Measurements from ENCODE around the gene CNOT8. TPM values are rescaled to one million over a fixed set of nuclear protein-coding genes. Genes with fewer than 3 reads are reported as not detected.

Gene CNOT8
- total and polyA plus RNA-seq, 9 of the 15 experiments (the other 6 are each of a cell fraction or from before 2014, with no cell fraction given) = 15.2 to 68.9 (median 52.1) TPM

DNA sequence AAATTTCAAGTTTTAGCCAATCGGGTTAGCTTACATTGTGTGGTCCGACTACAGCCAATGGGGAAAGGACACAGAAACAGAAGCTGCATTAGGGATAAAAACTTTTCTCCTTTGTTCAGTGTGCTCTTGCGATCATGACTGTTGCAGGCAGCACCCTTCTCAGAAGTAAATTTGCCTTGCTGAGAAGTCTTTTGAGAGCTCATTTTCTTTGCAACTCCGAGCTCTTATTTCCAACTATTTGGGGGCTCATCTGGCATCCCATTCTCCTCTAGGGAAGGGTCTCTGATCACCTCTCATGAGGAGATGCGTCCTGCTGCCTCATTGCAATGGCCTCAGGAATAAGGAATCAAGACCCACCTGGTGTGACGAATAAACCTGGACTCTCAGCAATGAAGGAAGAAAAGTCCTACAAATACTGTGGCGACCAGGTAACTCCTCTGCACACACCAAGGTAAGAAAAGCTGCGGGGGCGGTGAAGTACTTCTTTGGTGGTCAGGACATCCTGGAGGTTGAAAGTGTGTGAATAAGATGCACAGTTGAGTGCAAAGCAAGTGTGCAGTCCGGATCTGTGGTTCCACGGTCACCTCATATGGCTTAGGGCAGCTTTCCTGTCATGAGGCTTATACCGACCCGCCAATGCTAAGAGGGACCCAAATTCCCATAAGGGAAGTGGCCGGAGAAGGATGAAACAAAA lies 20.4 kb downstream of the CNOT8 start (continued):
- TF ChIP-seq E4F1 (CRISPR knock-in tag; IDR thresholded peaks at IDR 0.05; ENCODE audit: borderline replicate concordance) (no peak), ZNF584 (CRISPR knock-in tag; IDR thresholded peaks at IDR 0.05; ENCODE audit: low read depth) (no peak), PHB (CRISPR knock-in tag; IDR thresholded peaks at IDR 0.05) (no peak), ESRRB (CRISPR knock-in tag; IDR thresholded peaks at IDR 0.05; ENCODE audit: borderline replicate concordance) (no peak), ZNF253 (CRISPR knock-in tag; conservative IDR thresholded peaks at IDR 0.05) (no peak), ZNF263 (CRISPR knock-in tag; IDR thresholded peaks at IDR 0.05; ENCODE audit: borderline replicate concordance) (no peak), ATF6 (CRISPR knock-in tag; IDR thresholded peaks at IDR 0.05) (no peak), CBX3 (IDR thresholded peaks at IDR 0.05; ENCODE audit: borderline replicate concordance in 1 of 2, low read length in 2 of 2) (peak in 1 of 2 experiments; percentile 97; a peak in 2 of 3 replicates), ZBTB43 (CRISPR knock-in tag; IDR thresholded peaks at IDR 0.05) (no peak), HMBOX1 (IDR thresholded peaks at IDR 0.05) (no peak), PHF21A (IDR thresholded peaks at IDR 0.05; ENCODE audit: borderline replicate concordance, low read depth) (no peak), ZNF76 (CRISPR knock-in tag; IDR thresholded peaks at IDR 0.05; ENCODE audit: borderline replicate concordance) (no peak)
- TF ChIP-seq, protein P1, sequence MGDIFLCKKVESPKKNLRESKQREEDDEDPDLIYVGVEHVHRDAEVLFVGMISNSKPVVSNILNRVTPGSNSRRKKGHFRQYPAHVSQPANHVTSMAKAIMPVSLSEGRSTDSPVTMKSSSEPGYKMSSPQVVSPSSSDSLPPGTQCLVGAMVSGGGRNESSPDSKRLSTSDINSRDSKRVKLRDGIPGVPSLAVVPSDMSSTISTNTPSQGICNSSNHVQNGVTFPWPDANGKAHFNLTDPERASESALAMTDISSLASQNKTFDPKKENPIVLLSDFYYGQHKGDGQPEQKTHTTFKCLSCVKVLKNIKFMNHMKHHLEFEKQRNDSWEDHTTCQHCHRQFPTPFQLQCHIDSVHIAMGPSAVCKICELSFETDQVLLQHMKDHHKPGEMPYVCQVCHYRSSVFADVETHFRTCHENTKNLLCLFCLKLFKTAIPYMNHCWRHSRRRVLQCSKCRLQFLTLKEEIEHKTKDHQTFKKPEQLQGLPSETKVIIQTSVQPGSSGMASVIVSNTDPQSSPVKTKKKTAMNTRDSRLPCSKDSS (IDR thresholded peaks at IDR 0.05; ENCODE audit: low read depth, partially characterized antibody) = peak; percentile 94
